GM12892 (cell line): ENCODE results near the gene NCAPG2.

Experiments
- POLR2A ChIP-seq: IDR thresholded peaks from 2 replicates; pipeline ENCODE4 v1.6.1; 2011; ENCODE audit warnings: low read depth, low read length, control low read depth
- TAF1 ChIP-seq: IDR thresholded peaks from 2 replicates; pipeline ENCODE4 v1.6.1; 2011; ENCODE audit warnings: low read depth, mild to moderate bottlenecking, control low read depth, low read length, borderline replicate concordance

- TF ChIP-seq POLR2A (no peak), TAF1 (no peak)
These were observed 89.9 kb downstream of the NCAPG2 start for GRCh38 chr7:158614700-158615099.
